Heart left ventricle (tissue), 13 donors: Measurements from ENCODE around the gene SPEG.

Experiments
- CTCF ChIP-seq, 12 donors: fragments of 200-600 bp; sonication (generic) in 4 of 12; IDR thresholded peaks; one replicate each; pipeline versions ENCODE4 v1.5.0 to v1.8.0; 2018 to 2022; ENCODE audit warnings: antibody characterized with exemption in 12 of 12, mild to moderate bottlenecking in 5 of 12
- POLR2A ChIP-seq, 2 donors: fragments of 450-650 bp; IDR thresholded peaks; one replicate each; pipeline ENCODE4 v1.6.1; 2017; ENCODE audit warnings: antibody characterized with exemption in 2 of 2, mild to moderate bottlenecking in 2 of 2, moderate library complexity in 2 of 2
- donor health status: ischemic (EF 13 %, LVEDD 7.1; RV severe dilation, severe dysfunction).
- donor health status: DM: no; HTN: yes; CAD: no.
- donor health status: DM: no; HTN: no; CAD: no.
- donor health status: ischemic (EF 25% LVEDD 6.9; RV normal size, moderate dysfunction).
- donor health status: ischemic (EF 25% LVEDD 5.7; RV mildly dilated, moderate dysfunction).
- donor health status: ischemic (EF 35%, LVEDD 5.7; RV mildly dilated, moderate dysfunction).
- donor health status: nonischemic (EF 11% LVEDD 7.7; RV severe dilation, severe dysfunction).
- donor health status: DM: yes; HTN: yes; CAD: no.
- donor health status: PGD.
- donor health status: ischemic (EF 29% LVEDD 5.4; RV normal size, mild dysfunction).
- donor health status: nonischemic (EF 23%, LVEDD 6.1; RV moderate dilation, normal function).

- TF ChIP-seq CTCF (IDR thresholded peaks at IDR 0.05) (no peak), POLR2A (IDR thresholded peaks at IDR 0.05) (no peak)
These were observed 18.9 kb upstream of the SPEG start for GRCh38 chr2:219415580-219416234.
